OCI-LY7 (cell line): ENCODE data around the gene SOX13. TPM values are rescaled to one million over a fixed set of nuclear protein-coding genes. Genes with fewer than 3 reads are reported as not detected.

ENCODE experiments used
- BruUV-seq: library from RNA; stranded (reverse); fragments of 400-500 nt; replicated peaks from 2 replicates; lab custom pipeline; 2021; lab: Mats Ljungman, UMichigan
- CTCF ChIA-PET: fragments of 300-600 bp; sonication (Branson Sonifier 250); formaldehyde crosslinking; loops from one replicate; lab custom pipeline; 2022; ENCODE audit warnings: antibody characterized with exemption; ENCODE audit not compliant: unreplicated experiment; lab: Charles Lee
- POLR2A ChIA-PET: fragments of 300-600 bp; sonication (Branson Sonifier 250); formaldehyde crosslinking; loops from one replicate; lab custom pipeline; 2022; ENCODE audit warnings: antibody characterized with exemption; lab: Charles Lee
- DNase-seq: peaks from one replicate; pipeline ENCODE4 v3.0.0-alpha.2; 2015; ENCODE audit warnings: low spot score
- H2AFZ ChIP-seq: fragments of 200-600 bp; sonication (generic), shearing (Covaris generic); 2 replicates; pipeline ENCODE4 v1.6.1; 2014; ENCODE audit warnings: mild to moderate bottlenecking, antibody characterized with exemption, low read length, moderate library complexity
- H3K27ac ChIP-seq: fragments of 200-600 bp; sonication (generic); 2 replicates; pipeline ENCODE4 v1.5.1; 2014; ENCODE audit warnings: mixed run types, low read depth, mild to moderate bottlenecking, moderate library complexity, low read length, inconsistent platforms; ENCODE audit not compliant: poor library complexity, severe bottlenecking
- H3K36me3 ChIP-seq: fragments of 200-600 bp; sonication (generic); 2 replicates; pipeline ENCODE4 v1.6.1; 2014; ENCODE audit warnings: mild to moderate bottlenecking, antibody characterized with exemption, low read length, moderate library complexity, mixed read lengths; ENCODE audit not compliant: insufficient read depth
- H3K4me1 ChIP-seq: fragments of 200-600 bp; sonication (generic); 2 replicates; pipeline ENCODE4 v1.5.1; 2014; ENCODE audit warnings: mild to moderate bottlenecking, low read length; ENCODE audit not compliant: insufficient read depth, poor library complexity, severe bottlenecking
- H3K4me2 ChIP-seq: fragments of 200-600 bp; sonication (generic); 2 replicates; pipeline ENCODE4 v1.6.1; 2014; ENCODE audit warnings: mild to moderate bottlenecking, low read length
- H3K4me3 ChIP-seq: fragments of 200-600 bp; sonication (generic); 2 replicates; pipeline ENCODE4 v1.5.1; 2014; ENCODE audit warnings: mild to moderate bottlenecking, low read depth, low read length; ENCODE audit not compliant: poor library complexity, severe bottlenecking
- H3K79me2 ChIP-seq: fragments of 200-600 bp; sonication (generic); 2 replicates; pipeline ENCODE4 v1.6.1; 2016; ENCODE audit warnings: low read depth, mild to moderate bottlenecking, low read length, moderate library complexity, mixed read lengths; ENCODE audit not compliant: insufficient read depth
- H3K9me2 ChIP-seq: fragments of 200-600 bp; sonication (generic); 2 replicates; pipeline ENCODE4 v1.6.1; 2016; ENCODE audit warnings: mild to moderate bottlenecking, low read length, mixed read lengths; ENCODE audit not compliant: insufficient read depth
- H3K9me3 ChIP-seq: fragments of 200-600 bp; sonication (generic); 2 replicates; pipeline ENCODE4 v1.6.1; 2014; ENCODE audit warnings: mild to moderate bottlenecking, mixed run types, low read length, mixed read lengths
- H4K20me1 ChIP-seq: fragments of 200-600 bp; sonication (generic); 2 replicates; pipeline ENCODE4 v1.6.1; 2014; ENCODE audit warnings: mild to moderate bottlenecking, antibody characterized with exemption, low read length, moderate library complexity, mixed read lengths; ENCODE audit not compliant: insufficient read depth
- CTCF ChIP-seq: fragments of 200-600 bp; sonication (generic); conservative IDR thresholded peaks from 2 replicates; pipeline ENCODE4 v1.5.1; 2014; ENCODE audit warnings: mild to moderate bottlenecking, antibody characterized with exemption, low read length, moderate library complexity, mixed read lengths
- EZH2phosphoT487 ChIP-seq: fragments of 200-600 bp; sonication (generic); IDR thresholded peaks from 2 replicates; pipeline ENCODE4 v1.6.1; 2018; ENCODE audit warnings: low read depth, borderline replicate concordance, mild to moderate bottlenecking, mixed run types, antibody characterized with exemption, low read length, moderate library complexity, mixed read lengths
- intact Hi-C: fragments of 100-400 bp; cut with micrococcal nuclease; formaldehyde crosslinking; loops from one replicate; pipeline ENCODE4 v1.10.0; 2022; ENCODE audit not compliant: unreplicated experiment
- total RNA-seq, 2 experiments: library from RNA; depleted of rRNA in 1 of 2; stranded (reverse); fragments of >200 nt in 1 of 2; shearing (Covaris generic) in 1 of 2; gene quantifications; 2 replicates each; pipeline ENCODE4 v1.2.3, GENCODE V29; 2014 to 2022

The SOX13 gene
- total RNA-seq, 2 experiments from 2014 or later = 0.27 TPM; not detected in 1

- ChIA-PET POLR2A (no interaction called here), CTCF (no interaction called here)
- Histone ChIP-seq H3K79me2 (no peaks in the 10 kb centered on the region), H3K9me3 (no peaks in the 10 kb centered on the region), H3K4me3 (no peak overlapping the region), H3K4me1 (no peaks in the 10 kb centered on the region), H2AFZ (no peak overlapping the region), H3K4me2 (no peak overlapping the region), H3K36me3 (no peaks in the 10 kb centered on the region), H3K9me2 (no peaks in the 10 kb centered on the region), H3K27ac (no peak overlapping the region), H4K20me1 (no peaks in the 10 kb centered on the region)
- BruUV-seq = no TSS peak
- intact Hi-C loops = no loop called here
- DNase-seq = no peak
- no peak for TF ChIP-seq EZH2phosphoT487
Observed at GRCh38 chr1:204091066-204091465, 18.2 kb downstream of the SOX13 start.

GRCh38 chr1:204091787-204092312, 18.9 kb downstream of the SOX13 start:
- POLR2A ChIA-PET = no interaction called here
- no peaks in the 10 kb centered on the region for H3K36me3 ChIP-seq
- intact Hi-C loops = no loop called here
- TF ChIP-seq EZH2phosphoT487 (no peak), CTCF (no peak)
- no peak overlapping the region for H2AFZ ChIP-seq
- no peaks in the 10 kb centered on the region for H4K20me1 ChIP-seq
- H3K4me3 ChIP-seq = no peak overlapping the region
- CTCF ChIA-PET = no interaction called here
- H3K4me2 ChIP-seq = no peak overlapping the region
- H3K27ac ChIP-seq = no peak overlapping the region
- no peaks in the 10 kb centered on the region for H3K79me2 ChIP-seq
- H3K4me1 ChIP-seq = no peaks in the 10 kb centered on the region
- no peaks in the 10 kb centered on the region for H3K9me3 ChIP-seq
- no TSS peak for BruUV-seq
- no peak for DNase-seq
- H3K9me2 ChIP-seq = no peaks in the 10 kb centered on the region

DNA sequence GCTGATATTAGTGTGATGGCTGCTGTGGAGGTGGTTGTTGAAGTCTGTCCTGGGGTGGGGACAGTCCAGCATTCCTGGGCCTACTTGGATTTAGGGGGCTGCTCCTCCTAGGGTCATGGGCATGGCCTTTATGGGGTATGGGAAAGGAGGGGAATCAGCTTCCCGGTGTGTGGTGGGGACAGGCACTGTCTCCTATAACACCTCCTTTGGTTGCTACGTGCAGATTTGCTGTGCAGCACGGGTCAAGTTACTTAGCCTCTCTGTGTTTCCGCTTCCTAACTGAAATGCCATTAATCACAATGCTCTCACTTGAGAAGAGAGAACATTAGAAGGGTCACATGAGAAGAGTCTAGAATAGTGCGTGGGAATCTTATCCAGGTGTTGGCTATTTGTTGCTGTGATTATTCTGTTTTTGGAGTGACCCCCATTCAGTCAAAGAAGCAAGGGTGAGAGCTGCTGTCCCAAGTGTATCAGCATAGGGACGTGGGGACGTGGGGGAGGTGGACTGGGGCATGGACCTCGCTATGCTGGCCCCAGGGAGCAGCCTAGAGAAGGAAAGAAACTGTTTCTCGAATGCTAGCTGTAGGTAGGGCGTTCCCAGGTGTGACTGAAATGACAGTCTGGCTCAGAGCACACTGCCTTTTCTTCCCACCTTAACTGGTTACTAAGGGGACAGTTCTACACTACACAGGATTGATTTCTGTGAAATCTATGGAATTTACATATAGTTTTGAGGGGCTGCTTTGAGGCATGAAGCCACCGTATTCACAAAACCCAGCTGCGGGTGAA, 19.9 kb downstream of the SOX13 start:
- H3K9me2 ChIP-seq = no peaks in the 10 kb centered on the region
- DNase-seq = no peak
- intact Hi-C loops = no loop called here
- H4K20me1 ChIP-seq = no peaks in the 10 kb centered on the region
- no peaks in the 10 kb centered on the region for H3K4me1 ChIP-seq
- no peak overlapping the region for H2AFZ ChIP-seq
- H3K27ac ChIP-seq = no peak overlapping the region
- no peaks in the 10 kb centered on the region for H3K36me3 ChIP-seq
- BruUV-seq = no TSS peak
- no peak overlapping the region for H3K4me3 ChIP-seq
- no peak overlapping the region for H3K4me2 ChIP-seq
- H3K79me2 ChIP-seq = no peaks in the 10 kb centered on the region
- POLR2A ChIA-PET = interaction anchor here (0.6 kb wide), 1 partner anchor 182 kb away, joined by 3 read pairs; no protein-coding TSS in a partner anchor
- CTCF ChIA-PET = no interaction called here
- no peaks in the 10 kb centered on the region for H3K9me3 ChIP-seq
- no peak for TF ChIP-seq CTCF
- no peak for TF ChIP-seq EZH2phosphoT487
